ENCODE results near the gene FGF1. TPM values are rescaled to one million over a fixed set of nuclear protein-coding genes. Genes with fewer than 3 reads are reported as not detected.
A peak's percentile ranks its signal among the peaks of the same experiment; 100 is the strongest.
"Not testable (repeated sequence)": the region's sequence is repeated elsewhere in the genome, so short reads cannot be mapped to it uniquely, and the experiment has no call there.

FGF1 gene
- polyA plus RNA-seq, 3 donors from 2014 or later = not detected

DNA sequence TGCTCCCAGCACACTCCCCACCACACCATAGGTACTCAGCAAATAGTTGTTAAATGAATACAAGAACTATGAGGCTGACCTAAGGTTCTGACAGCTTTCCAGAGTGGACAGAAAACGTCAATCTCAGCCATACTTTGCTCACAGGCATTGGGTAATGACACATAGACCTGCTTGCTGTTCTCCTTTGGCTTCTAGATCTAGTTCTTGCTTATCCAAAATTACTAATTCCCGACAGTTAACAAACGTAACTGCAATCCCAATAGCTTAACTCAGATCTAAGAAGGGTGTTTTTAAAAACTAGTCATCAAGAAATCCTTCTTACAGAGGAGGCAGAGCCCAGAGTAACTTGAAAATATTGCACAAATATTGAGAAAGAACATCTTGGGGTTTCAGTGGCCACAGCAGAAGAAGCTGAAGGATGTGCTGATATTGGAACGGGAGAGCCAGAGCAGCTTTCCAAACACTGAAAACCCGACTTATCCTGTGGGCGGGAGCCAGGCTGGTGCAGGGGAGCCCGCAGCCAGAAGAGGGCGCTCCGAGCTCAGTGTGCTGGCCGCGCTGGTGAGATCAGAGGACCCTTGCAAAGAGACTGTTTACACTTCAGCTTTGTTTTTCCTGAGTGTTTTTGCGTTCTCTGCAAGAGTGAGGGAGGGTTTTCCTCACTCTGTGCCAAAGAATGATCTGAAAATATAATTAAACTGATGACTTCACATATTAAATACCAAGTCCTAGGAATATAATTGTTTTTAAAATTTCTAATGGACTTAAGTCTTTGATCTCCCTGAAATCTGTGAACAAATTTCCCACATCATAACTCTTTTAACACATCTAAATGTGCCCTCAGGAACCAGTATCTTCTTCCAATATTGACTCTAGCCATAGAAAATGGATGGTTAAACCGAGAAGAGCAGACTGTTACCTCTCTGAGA is 30.3 kb downstream of the FGF1 start:
- no peak overlapping the region for H3K27ac Mint-ChIP-seq
- H3K9me3 Mint-ChIP-seq = no peaks in the 10 kb centered on the region
- H3K27me3 Mint-ChIP-seq (ENCODE audit: low read depth in 3 of 3) = peaks cover 6 to 20% (median 8%) of the 10 kb centered on the region in 3 donors
- H3K4me3 Mint-ChIP-seq = no peak overlapping the region
- no peaks in the 10 kb centered on the region for H3K4me1 Mint-ChIP-seq
- DNase-seq = peak; percentile 44 to 62 (median 54)
- no peaks in the 10 kb centered on the region for H3K36me3 Mint-ChIP-seq

DNA sequence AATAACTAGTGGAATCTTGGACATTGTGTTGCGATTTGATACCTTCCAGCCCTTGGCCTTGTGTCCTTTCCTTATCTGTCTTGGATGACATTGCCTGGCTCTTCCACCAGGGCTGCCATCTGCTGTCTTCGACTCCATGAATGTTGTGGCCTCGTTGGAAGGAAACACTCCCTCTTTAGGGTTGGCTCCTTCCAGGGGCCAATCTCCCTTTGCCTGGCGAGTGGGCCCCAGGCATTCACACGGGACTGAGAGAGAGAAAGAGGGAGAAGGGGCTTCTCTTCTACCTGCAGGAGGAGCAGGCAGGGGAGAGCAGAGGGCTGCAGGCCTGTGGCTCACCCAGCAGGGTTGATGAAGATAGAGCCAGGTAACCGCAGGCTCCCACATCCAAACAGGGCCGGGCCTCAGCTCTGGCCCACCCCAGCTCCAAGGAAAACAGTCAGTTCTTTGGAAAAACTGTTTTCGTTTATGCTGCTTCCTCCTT is 31.3 kb downstream of the FGF1 start:
- H3K27me3 Mint-ChIP-seq (ENCODE audit: low read depth in 3 of 3) = peaks cover 3 to 20% (median 9%) of the 10 kb centered on the region in 3 donors
- DNase-seq = no peak
- H3K4me1 Mint-ChIP-seq = no peaks in the 10 kb centered on the region
- H3K27ac Mint-ChIP-seq = no peak overlapping the region
- H3K4me3 Mint-ChIP-seq = no peak overlapping the region
- H3K36me3 Mint-ChIP-seq = no peaks in the 10 kb centered on the region
- H3K9me3 Mint-ChIP-seq = no peaks in the 10 kb centered on the region

DNA sequence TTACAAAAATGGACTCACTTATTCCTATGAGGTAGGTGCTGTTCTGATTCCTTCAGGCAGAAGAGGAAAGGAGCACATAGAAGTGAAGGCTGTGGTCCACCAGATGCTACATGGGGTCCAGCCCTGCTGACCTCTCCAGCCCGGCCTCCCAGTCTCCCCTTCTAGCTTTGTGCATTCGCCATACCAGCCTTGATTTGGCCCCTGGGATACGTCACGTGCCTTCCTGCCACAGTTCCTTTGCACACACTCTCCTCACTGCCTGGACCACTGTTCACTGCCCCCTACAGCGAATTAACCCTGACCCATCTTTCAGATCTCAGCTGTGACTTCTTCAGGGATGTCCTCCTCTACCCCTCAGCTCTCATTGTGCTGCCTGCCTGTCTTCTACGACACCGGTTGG is 32.6 kb downstream of the FGF1 start:
- Mint-ChIP-seq H3K27me3 (ENCODE audit: low read depth in 3 of 3) (peaks cover 3 to 20% (median 6%) of the 10 kb centered on the region in 3 donors), H3K36me3 (no peaks in the 10 kb centered on the region), H3K27ac (no peak overlapping the region), H3K9me3 (no peaks in the 10 kb centered on the region), H3K4me1 (no peaks in the 10 kb centered on the region), H3K4me3 (no peak overlapping the region)
- DNase-seq = no peak

- Mint-ChIP-seq H3K27me3 (ENCODE audit: low read depth in 3 of 3) (peaks cover 0 to 20% (median 6%) of the 10 kb centered on the region in 3 donors), H3K27ac (no peak overlapping the region), H3K4me3 (no peak overlapping the region), H3K9me3 (no peaks in the 10 kb centered on the region), H3K36me3 (no peaks in the 10 kb centered on the region), H3K4me1 (no peaks in the 10 kb centered on the region)
- DNase-seq = no peak
These were observed 33.3 kb downstream of the FGF1 start for GRCh38 chr5:142652563-142652962.

- Mint-ChIP-seq H3K4me3 (no peak overlapping the region), H3K9me3 (no peaks in the 10 kb centered on the region), H3K36me3 (peaks cover 0 to 4% (median 0%) of the 10 kb centered on the region in 3 donors), H3K4me1 (no peaks in the 10 kb centered on the region), H3K27me3 (ENCODE audit: low read depth in 3 of 3) (peaks cover 0 to 18% (median 2%) of the 10 kb centered on the region in 3 donors), H3K27ac (no peak overlapping the region)
- DNase-seq = no peak
These were observed 35.0 kb downstream of the FGF1 start for GRCh38 chr5:142650881-142651280.

DNA sequence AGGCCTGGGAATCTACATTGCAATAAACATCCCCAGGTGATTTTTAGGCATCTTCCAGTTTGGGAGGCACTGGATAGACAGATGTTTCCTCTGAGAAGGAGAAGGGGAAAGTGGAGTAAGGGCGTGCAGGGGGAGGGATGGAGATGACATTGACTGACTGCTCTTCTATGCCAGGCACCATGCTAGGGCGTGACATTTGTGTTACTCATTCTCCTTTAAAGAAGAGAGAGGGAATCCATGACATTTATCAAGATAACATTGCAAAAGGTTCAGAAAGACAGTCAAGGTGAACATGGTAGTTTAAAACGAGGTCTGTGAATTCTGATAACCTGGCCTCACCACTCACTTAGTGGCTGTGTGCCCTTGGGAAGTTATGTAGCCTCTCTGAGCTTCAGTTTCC is 35.8 kb downstream of the FGF1 start:
- no peak for DNase-seq
- peaks cover 0 to 4% (median 0%) of the 10 kb centered on the region in 3 donors for H3K36me3 Mint-ChIP-seq
- H3K27me3 Mint-ChIP-seq (ENCODE audit: low read depth in 3 of 3) = peaks cover 0 to 12% (median 5%) of the 10 kb centered on the region in 3 donors
- H3K4me1 Mint-ChIP-seq = no peaks in the 10 kb centered on the region
- no peak overlapping the region for H3K4me3 Mint-ChIP-seq
- peaks cover 0 to 2% (median 0%) of the 10 kb centered on the region in 6 donors for H3K9me3 Mint-ChIP-seq
- no peak overlapping the region for H3K27ac Mint-ChIP-seq

DNA sequence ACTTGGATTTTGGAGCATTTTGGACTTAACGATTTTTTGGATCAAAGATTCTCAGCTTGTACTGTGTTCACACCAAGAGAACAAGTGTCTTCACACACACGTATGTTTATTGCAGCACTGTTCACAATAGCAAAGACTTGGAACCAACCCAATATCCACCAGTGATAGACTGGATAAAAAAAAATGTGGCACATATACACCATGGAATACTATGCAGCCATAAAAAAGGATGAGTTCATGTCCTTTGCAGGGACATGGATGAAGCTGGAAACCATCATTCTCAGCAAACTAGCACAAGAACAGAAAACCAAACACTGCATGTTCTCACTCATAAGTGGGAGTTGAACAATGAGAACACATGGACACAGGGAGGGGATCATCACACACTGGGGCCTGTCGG is 37.8 kb downstream of the FGF1 start:
- H3K27ac Mint-ChIP-seq; DNase-seq; H3K4me1 Mint-ChIP-seq; H3K36me3 Mint-ChIP-seq; H3K9me3 Mint-ChIP-seq; H3K4me3 Mint-ChIP-seq; H3K27me3 Mint-ChIP-seq (ENCODE audit: low read depth in 3 of 3): not testable (repeated sequence)

DNA sequence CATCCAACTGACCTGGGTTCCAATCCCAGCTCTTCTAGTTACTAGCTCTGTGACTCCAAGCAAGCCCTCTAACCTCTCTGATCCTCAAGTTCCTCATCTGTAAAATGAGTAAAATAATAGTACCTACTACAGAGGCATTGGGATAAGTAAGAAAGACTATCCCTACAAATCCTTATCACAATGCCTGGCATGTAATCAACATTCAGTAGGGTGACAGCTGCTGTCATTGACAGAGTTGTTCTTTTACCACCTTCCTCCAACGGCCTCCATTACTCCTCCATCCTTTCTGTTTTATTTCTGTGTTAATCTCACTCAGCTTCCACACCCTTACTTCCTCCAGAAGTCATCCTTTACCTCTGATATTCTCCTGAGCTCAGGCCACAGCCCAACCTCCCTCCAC is 40.4 kb downstream of the FGF1 start:
- H3K36me3 Mint-ChIP-seq = peaks cover 0 to 4% (median 0%) of the 10 kb centered on the region in 3 donors
- H3K27me3 Mint-ChIP-seq (ENCODE audit: low read depth in 3 of 3) = peaks cover 0 to 7% (median 4%) of the 10 kb centered on the region in 3 donors
- H3K4me3 Mint-ChIP-seq = no peak overlapping the region
- H3K27ac Mint-ChIP-seq = no peak overlapping the region
- H3K9me3 Mint-ChIP-seq = peaks cover 0 to 4% (median 0%) of the 10 kb centered on the region in 6 donors
- no peaks in the 10 kb centered on the region for H3K4me1 Mint-ChIP-seq
- DNase-seq = no peak

GRCh38 chr5:142644640-142645361 is 41.1 kb downstream of the FGF1 start:
- Mint-ChIP-seq H3K36me3 (peaks cover 0 to 4% (median 0%) of the 10 kb centered on the region in 3 donors), H3K27ac (no peak overlapping the region), H3K4me1 (no peaks in the 10 kb centered on the region), H3K27me3 (ENCODE audit: low read depth in 3 of 3) (peaks cover 0 to 4% (median 4%) of the 10 kb centered on the region in 3 donors), H3K4me3 (no peak overlapping the region), H3K9me3 (peaks cover 0 to 4% (median 0%) of the 10 kb centered on the region in 6 donors)
- DNase-seq = no peak

DNA sequence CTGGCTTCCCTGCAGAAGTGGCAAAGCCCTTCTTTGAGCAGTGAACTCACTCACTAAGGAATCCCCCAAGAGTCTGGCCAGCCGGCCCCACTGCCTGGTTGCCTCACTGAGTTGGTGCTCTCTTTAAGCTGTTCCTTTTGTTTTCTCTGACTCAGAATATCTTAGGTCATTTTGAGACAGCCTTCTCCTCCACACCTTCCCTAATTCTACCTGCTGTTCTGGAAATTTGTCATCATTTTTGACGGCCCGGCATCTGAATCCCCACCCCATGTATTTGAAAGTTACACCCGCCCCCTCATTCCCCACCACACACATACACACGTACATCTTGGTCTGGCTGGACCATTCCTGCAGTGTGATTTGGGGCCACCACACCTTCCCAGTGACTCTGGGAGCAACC is 41.8 kb downstream of the FGF1 start:
- no peak overlapping the region for H3K4me3 Mint-ChIP-seq
- no peak overlapping the region for H3K27ac Mint-ChIP-seq
- H3K4me1 Mint-ChIP-seq = no peaks in the 10 kb centered on the region
- peaks cover 0 to 4% (median 0%) of the 10 kb centered on the region in 6 donors for H3K9me3 Mint-ChIP-seq
- DNase-seq = no peak
- H3K27me3 Mint-ChIP-seq (ENCODE audit: low read depth in 3 of 3) = peaks cover 1 to 6% (median 4%) of the 10 kb centered on the region in 3 donors
- peaks cover 0 to 4% (median 0%) of the 10 kb centered on the region in 3 donors for H3K36me3 Mint-ChIP-seq

- Mint-ChIP-seq H3K4me3 (no peak overlapping the region), H3K27ac (no peak overlapping the region), H3K36me3 (peaks cover 0 to 4% (median 0%) of the 10 kb centered on the region in 3 donors), H3K27me3 (ENCODE audit: low read depth in 3 of 3) (peaks cover 1 to 6% (median 4%) of the 10 kb centered on the region in 3 donors), H3K9me3 (peaks cover 0 to 4% (median 0%) of the 10 kb centered on the region in 6 donors), H3K4me1 (no peaks in the 10 kb centered on the region)
- no peak for DNase-seq
These were observed 42.3 kb downstream of the FGF1 start for GRCh38 chr5:142643634-142644033.

DNA sequence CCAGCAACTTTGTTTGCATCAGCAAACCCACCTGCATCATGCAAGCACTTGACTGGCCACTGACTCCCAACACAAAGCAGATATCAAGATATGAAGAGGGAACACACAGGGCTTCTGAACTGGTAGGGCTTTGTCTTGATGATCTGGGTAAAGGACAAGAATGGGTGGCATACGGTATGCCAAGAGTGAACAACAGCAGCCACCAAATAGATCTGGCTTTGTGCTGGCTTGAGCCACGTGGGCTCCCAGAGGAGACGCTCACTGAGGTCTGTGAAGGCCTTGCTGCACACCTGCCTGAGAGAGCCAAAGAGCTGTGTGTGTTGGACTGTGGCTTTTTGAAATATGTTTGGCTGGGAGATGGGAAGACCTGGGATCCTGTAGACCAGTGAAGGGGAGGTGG is 43.5 kb downstream of the FGF1 start:
- Mint-ChIP-seq H3K27ac (no peak overlapping the region), H3K27me3 (ENCODE audit: low read depth in 3 of 3) (peaks cover 1 to 11% (median 4%) of the 10 kb centered on the region in 3 donors), H3K36me3 (peaks cover 0 to 3% (median 0%) of the 10 kb centered on the region in 3 donors), H3K9me3 (peaks cover 0 to 4% (median 0%) of the 10 kb centered on the region in 6 donors), H3K4me1 (no peaks in the 10 kb centered on the region), H3K4me3 (no peak overlapping the region)
- no peak for DNase-seq

DNA sequence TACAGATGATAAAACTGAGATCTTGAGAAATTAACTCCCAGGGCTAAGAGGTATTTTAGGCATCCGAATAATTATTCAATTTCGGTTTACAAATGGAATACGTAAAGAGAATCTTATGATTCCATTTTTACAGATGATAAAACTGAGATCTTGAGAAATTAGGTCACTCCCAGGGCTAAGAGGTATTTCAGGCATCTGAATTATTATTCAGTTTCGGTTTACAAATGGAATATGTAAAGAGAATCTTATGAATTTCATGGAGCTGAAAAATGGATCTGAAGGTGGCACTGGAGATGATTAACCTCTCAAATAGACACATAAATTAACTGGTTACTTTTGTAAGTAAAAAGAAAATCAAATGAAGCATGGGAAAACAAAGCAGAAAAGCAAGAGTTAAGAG is 44.2 kb downstream of the FGF1 start:
- Mint-ChIP-seq H3K36me3 (no peaks in the 10 kb centered on the region), H3K4me1 (no peaks in the 10 kb centered on the region), H3K9me3 (peaks cover 0 to 4% (median 0%) of the 10 kb centered on the region in 6 donors), H3K4me3 (no peak overlapping the region), H3K27me3 (ENCODE audit: low read depth in 3 of 3) (peaks cover 1 to 11% (median 7%) of the 10 kb centered on the region in 3 donors), H3K27ac (no peak overlapping the region)
- no peak for DNase-seq

Measured in immature natural killer cell (primary cell).